ENCODE results near the gene TOX3. TPM values are rescaled to one million over a fixed set of nuclear protein-coding genes. Genes with fewer than 3 reads are reported as not detected.

TOX3 gene
- total RNA-seq, 1 donor from 2014 or later = not detected

DNA sequence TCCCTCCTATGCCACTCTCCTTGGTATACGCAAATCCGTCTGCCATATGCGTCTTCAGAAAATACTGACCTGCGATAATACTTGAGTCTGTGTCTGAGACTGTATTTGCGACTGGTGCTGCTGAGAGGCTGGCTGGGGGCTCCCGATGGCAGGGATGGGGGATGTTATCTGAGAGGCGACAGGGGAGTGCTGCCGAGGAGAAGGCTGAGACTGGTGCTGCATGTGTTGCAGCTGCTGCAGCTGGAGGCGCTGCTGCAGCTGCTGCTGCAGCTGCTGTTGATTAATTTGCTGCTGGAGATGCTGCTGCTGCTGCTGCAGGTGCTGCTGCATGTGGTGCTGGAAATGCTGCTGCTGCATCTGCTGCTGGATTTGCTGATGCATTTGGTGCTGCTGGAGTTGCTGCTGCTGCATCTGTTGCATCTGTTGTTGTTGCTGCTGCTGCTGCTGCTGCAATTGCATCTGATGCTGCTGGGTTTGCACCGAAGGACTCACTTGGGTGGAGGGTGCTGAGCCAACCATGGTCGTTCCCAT lies 107.7 kb downstream of the TOX3 start:
- Mint-ChIP-seq H3K27ac (no peak overlapping the region), H3K36me3 (ENCODE audit: low read depth) (no peaks in the 10 kb centered on the region), H3K4me3 (no peak overlapping the region), H3K4me1 (no peaks in the 10 kb centered on the region), H3K27me3 (no peaks in the 10 kb centered on the region), H3K9me3 (peaks cover 1% of the 10 kb centered on the region)
- intact Hi-C loops (cut with micrococcal nuclease) = no loop called here
- CTCF ChIA-PET = no interaction called here
- TF ChIP-seq, protein P1, sequence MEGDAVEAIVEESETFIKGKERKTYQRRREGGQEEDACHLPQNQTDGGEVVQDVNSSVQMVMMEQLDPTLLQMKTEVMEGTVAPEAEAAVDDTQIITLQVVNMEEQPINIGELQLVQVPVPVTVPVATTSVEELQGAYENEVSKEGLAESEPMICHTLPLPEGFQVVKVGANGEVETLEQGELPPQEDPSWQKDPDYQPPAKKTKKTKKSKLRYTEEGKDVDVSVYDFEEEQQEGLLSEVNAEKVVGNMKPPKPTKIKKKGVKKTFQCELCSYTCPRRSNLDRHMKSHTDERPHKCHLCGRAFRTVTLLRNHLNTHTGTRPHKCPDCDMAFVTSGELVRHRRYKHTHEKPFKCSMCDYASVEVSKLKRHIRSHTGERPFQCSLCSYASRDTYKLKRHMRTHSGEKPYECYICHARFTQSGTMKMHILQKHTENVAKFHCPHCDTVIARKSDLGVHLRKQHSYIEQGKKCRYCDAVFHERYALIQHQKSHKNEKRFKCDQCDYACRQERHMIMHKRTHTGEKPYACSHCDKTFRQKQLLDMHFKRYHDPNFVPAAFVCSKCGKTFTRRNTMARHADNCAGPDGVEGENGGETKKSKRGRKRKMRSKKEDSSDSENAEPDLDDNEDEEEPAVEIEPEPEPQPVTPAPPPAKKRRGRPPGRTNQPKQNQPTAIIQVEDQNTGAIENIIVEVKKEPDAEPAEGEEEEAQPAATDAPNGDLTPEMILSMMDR (IDR thresholded peaks at IDR 0.05) = no peak
- POLR2A ChIA-PET = no interaction called here
- ATAC-seq (ENCODE audit: low read depth) (no peak), DNase-seq (no peak)

DNA sequence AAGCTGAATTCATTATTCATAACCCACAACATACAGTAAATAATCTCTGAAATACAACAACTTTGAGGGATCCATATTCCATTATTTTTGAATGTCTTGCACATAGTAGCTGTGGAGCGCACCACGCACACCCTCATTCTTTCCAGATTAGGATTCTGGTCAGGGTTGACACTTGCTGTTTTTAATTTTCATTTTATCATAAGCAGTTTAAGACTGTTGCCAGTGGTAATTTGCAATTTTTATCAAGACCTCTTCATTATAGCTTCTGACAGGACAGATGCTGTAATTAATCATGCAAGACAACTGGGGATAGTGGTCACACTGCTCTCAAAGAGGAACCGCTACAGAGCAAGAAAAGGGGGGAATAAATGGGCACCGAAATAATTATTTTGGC lies 109.7 kb downstream of the TOX3 start:
- Mint-ChIP-seq H3K4me3 (no peak overlapping the region), H3K4me1 (no peaks in the 10 kb centered on the region), H3K27me3 (no peaks in the 10 kb centered on the region), H3K36me3 (ENCODE audit: low read depth) (no peaks in the 10 kb centered on the region), H3K9me3 (peaks cover 3% of the 10 kb centered on the region), H3K27ac (no peak overlapping the region)
- DNase-seq = no peak
- intact Hi-C loops (cut with micrococcal nuclease) = no loop called here
- no peak for ATAC-seq (ENCODE audit: low read depth)
- CTCF ChIA-PET = no interaction called here
- TF ChIP-seq, protein P1 (IDR thresholded peaks at IDR 0.05) = no peak
- POLR2A ChIA-PET = no interaction called here

DNA sequence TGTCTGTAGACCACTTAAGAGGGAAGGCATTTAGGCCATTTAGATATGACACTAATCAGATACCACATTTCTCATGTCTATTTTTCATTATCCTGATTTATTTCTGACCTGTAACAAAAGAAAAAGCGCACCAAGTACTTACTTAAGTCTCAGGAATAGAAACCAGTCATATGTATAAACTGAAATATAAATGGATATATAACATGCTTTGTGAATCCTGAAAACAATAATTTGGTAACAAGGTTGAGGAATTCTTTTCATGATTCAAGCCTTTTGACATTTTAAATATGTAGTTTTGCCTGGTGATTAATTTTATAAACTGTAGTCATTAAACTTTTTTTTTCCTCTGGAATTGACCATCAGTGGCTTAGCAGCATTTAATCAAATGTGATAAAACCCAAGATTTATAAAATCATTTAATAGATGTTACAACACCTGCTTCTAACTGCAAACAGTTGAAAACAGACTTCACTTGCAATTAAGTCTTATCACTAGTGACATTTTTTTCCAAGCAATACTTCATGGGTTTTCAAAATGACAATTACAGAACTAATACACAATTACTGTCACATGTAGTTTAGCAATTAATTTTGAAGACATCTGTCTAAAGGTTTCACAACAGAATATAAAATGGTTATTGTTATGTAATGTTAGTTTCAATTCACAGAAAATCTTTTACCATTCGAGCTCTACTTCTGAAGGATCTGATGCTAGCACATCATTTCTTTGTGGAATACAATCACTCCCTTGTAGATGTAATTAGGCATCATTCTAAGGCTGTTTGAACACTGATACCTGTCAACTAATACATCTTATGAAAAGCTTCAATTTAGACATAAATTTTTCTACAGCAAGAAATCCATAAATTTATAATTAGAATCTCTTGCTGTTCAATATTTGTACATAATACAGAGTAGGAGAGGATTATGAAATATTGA lies 110.3 kb downstream of the TOX3 start:
- ATAC-seq (ENCODE audit: low read depth) (no peak), DNase-seq (no peak)
- H3K4me1 Mint-ChIP-seq = no peaks in the 10 kb centered on the region
- no peak overlapping the region for H3K4me3 Mint-ChIP-seq
- CTCF ChIA-PET = no interaction called here
- no peaks in the 10 kb centered on the region for H3K36me3 Mint-ChIP-seq (ENCODE audit: low read depth)
- H3K27me3 Mint-ChIP-seq = no peaks in the 10 kb centered on the region
- H3K9me3 Mint-ChIP-seq = peaks cover 3% of the 10 kb centered on the region
- intact Hi-C loops (cut with micrococcal nuclease) = no loop called here
- POLR2A ChIA-PET = no interaction called here
- no peak overlapping the region for H3K27ac Mint-ChIP-seq
- TF ChIP-seq, protein P1 (IDR thresholded peaks at IDR 0.05) = no peak

DNA sequence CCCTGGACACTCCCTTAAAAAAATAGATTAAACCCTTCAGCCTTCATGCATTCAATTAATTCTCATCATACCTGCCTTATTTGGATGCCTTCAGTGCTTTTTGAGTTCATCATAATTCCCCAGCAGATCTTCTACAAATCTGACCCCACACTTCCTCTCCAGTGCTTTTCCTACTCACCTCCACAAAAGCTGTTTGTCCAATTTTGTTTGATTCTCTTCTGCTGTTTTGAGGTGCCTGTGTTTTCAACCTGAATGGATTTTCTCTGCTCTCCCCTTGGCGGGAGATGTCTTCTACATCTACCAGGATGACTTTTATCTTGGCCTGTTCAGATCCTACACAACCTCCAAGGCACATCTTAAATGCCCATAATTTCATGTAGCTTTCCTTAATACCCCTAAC lies 112.7 kb downstream of the TOX3 start:
- no peak for DNase-seq
- CTCF ChIA-PET = interaction anchor here (0.9 kb wide), 1 partner anchor 10 kb away, joined by 3 read pairs; no protein-coding TSS in a partner anchor
- H3K9me3 Mint-ChIP-seq = peaks cover 3% of the 10 kb centered on the region
- no peak for ATAC-seq (ENCODE audit: low read depth)
- intact Hi-C loops (cut with micrococcal nuclease) = no loop called here
- TF ChIP-seq, protein P1 (IDR thresholded peaks at IDR 0.05) = no peak
- no peaks in the 10 kb centered on the region for H3K4me1 Mint-ChIP-seq
- H3K4me3 Mint-ChIP-seq = no peak overlapping the region
- no peaks in the 10 kb centered on the region for H3K36me3 Mint-ChIP-seq (ENCODE audit: low read depth)
- H3K27ac Mint-ChIP-seq = no peak overlapping the region
- POLR2A ChIA-PET = no interaction called here
- no peaks in the 10 kb centered on the region for H3K27me3 Mint-ChIP-seq

DNA sequence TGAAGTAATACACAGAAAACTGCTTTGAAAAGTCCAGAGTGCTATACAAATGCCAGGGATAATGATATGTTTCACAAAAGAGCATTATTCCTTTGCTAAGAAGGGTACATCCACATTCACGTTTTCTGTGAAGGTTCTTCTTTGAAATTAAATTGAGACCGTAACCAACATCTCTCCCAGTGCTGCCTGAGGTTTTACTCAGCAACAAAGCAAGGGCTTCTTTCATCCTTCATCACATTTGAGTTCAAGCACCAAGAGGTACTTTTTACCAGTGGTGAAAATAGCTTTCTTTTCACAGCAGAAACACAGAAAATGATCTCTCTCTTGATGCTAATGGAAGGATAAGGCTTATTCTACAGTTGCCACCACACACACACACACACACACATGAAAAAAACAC lies 113.3 kb downstream of the TOX3 start:
- ChIA-PET POLR2A (no interaction called here), CTCF (no interaction called here)
- intact Hi-C loops (cut with micrococcal nuclease) = no loop called here
- Mint-ChIP-seq H3K27ac (no peak overlapping the region), H3K4me1 (no peaks in the 10 kb centered on the region), H3K36me3 (ENCODE audit: low read depth) (no peaks in the 10 kb centered on the region), H3K4me3 (no peak overlapping the region), H3K27me3 (no peaks in the 10 kb centered on the region), H3K9me3 (peaks cover 3% of the 10 kb centered on the region)
- TF ChIP-seq, protein P1 (IDR thresholded peaks at IDR 0.05) = no peak
- DNase-seq (no peak), ATAC-seq (ENCODE audit: low read depth) (no peak)
